Trophoblast cell (in vitro differentiated cells and primary cell): Measurements from ENCODE around the gene CELF1.

Experiments
- DNase-seq, 2 donors: peaks; one replicate each; pipeline ENCODE4 v3.0.0-alpha.2; 2016
- H2AFZ ChIP-seq: 2 replicates; pipeline ENCODE4 v1.6.1; 2013; ENCODE audit warnings: low read length, moderate library complexity, mild to moderate bottlenecking; ENCODE audit not compliant: insufficient read depth, poor library complexity
- H2AK5ac ChIP-seq: 2 replicates; pipeline ENCODE4 v1.6.1; 2013; ENCODE audit warnings: mild to moderate bottlenecking, low read length
- H2BK120ac ChIP-seq: 2 replicates; pipeline ENCODE4 v1.6.1; 2013; ENCODE audit warnings: low read length, mild to moderate bottlenecking, moderate library complexity; ENCODE audit not compliant: insufficient read depth, poor library complexity
- H2BK12ac ChIP-seq: 2 replicates; pipeline ENCODE4 v1.6.1; 2013; ENCODE audit warnings: mild to moderate bottlenecking, low read length, moderate library complexity
- H2BK5ac ChIP-seq: 2 replicates; pipeline ENCODE4 v1.6.1; 2013; ENCODE audit warnings: low read length, low read depth, moderate library complexity, mild to moderate bottlenecking; ENCODE audit not compliant: poor library complexity
- H3K14ac ChIP-seq: 2 replicates; pipeline ENCODE4 v1.6.1; 2013; ENCODE audit warnings: mild to moderate bottlenecking, low read length
- H3K18ac ChIP-seq: 2 replicates; pipeline ENCODE4 v1.6.1; 2013; ENCODE audit warnings: mild to moderate bottlenecking, low read length
- H3K23ac ChIP-seq: 2 replicates; pipeline ENCODE4 v1.6.1; 2013; ENCODE audit warnings: low read length
- H3K27ac ChIP-seq: 2 replicates; pipeline ENCODE4 v1.5.1; 2013; ENCODE audit warnings: low read depth, mild to moderate bottlenecking, inconsistent platforms, low read length, moderate library complexity
- H3K27me3 ChIP-seq: 2 replicates; pipeline ENCODE4 v1.6.1; 2013; ENCODE audit warnings: inconsistent platforms, mild to moderate bottlenecking, low read length, moderate library complexity; ENCODE audit not compliant: insufficient read depth
- H3K36me3 ChIP-seq, 2 experiments: 1 replicate in 1 of 2; 2 replicates in 1 of 2; pipeline ENCODE4 v1.6.1; 2013; ENCODE audit warnings: low read length in 2 of 2, mild to moderate bottlenecking in 2 of 2, moderate library complexity in 1 of 2; ENCODE audit not compliant: insufficient read depth in 2 of 2, control insufficient read depth in 1 of 2
- H3K4ac ChIP-seq: 2 replicates; pipeline ENCODE4 v1.6.1; 2013; ENCODE audit warnings: low read depth, mild to moderate bottlenecking, low read length, moderate library complexity
- H3K4me1 ChIP-seq, 2 experiments: 1 replicate in 1 of 2; 2 replicates in 1 of 2; pipeline ENCODE4 v1.6.1; 2013; ENCODE audit warnings: low read length in 2 of 2, mild to moderate bottlenecking in 2 of 2, moderate library complexity in 1 of 2; ENCODE audit not compliant: insufficient read depth in 2 of 2, control insufficient read depth in 1 of 2
- H3K4me2 ChIP-seq: 2 replicates; pipeline ENCODE4 v1.6.1; 2013; ENCODE audit warnings: inconsistent platforms, mild to moderate bottlenecking, low read length, moderate library complexity
- H3K4me3 ChIP-seq: 2 replicates; pipeline ENCODE4 v1.5.1; 2013; ENCODE audit warnings: mild to moderate bottlenecking, low read depth, low read length, inconsistent platforms
- H3K79me1 ChIP-seq: one replicate; pipeline ENCODE4 v1.6.1; 2013; ENCODE audit warnings: low read length
- H3K79me2 ChIP-seq: 2 replicates; pipeline ENCODE4 v1.6.1; 2013; ENCODE audit warnings: low read length, mild to moderate bottlenecking; ENCODE audit not compliant: control insufficient read depth, insufficient read depth, poor library complexity
- H3K9ac ChIP-seq: 2 replicates; pipeline ENCODE4 v1.6.1; 2013; ENCODE audit warnings: mild to moderate bottlenecking, low read length
- H3K9me3 ChIP-seq: 2 replicates; pipeline ENCODE4 v1.6.1; 2013; ENCODE audit warnings: low read depth, mild to moderate bottlenecking, control low read depth, inconsistent platforms, low read length; ENCODE audit not compliant: insufficient read depth
- H4K12ac ChIP-seq: 2 replicates; pipeline ENCODE4 v1.6.1; 2013; ENCODE audit warnings: low read depth, mild to moderate bottlenecking, low read length, moderate library complexity
- H4K8ac ChIP-seq: 2 replicates; pipeline ENCODE4 v1.6.1; 2013; ENCODE audit warnings: low read depth, mild to moderate bottlenecking, low read length, moderate library complexity
- H4K91ac ChIP-seq: one replicate; pipeline ENCODE4 v1.6.1; 2013; ENCODE audit warnings: low read depth, mild to moderate bottlenecking, low read length, moderate library complexity
- WGBS: extraction: QIAGEN DNeasy Blood & Tissue Kit; methylation state at CpG from one replicate; pipeline ENCODE4 v1.1.7; 2013; ENCODE audit warnings: missing lambda C conversion rate; ENCODE audit not compliant: insufficient read length, insufficient coverage; ENCODE audit errors: extremely low coverage; 5-methylcytosine and 5-hydroxymethylcytosine counted together

CELF1 gene

DNA sequence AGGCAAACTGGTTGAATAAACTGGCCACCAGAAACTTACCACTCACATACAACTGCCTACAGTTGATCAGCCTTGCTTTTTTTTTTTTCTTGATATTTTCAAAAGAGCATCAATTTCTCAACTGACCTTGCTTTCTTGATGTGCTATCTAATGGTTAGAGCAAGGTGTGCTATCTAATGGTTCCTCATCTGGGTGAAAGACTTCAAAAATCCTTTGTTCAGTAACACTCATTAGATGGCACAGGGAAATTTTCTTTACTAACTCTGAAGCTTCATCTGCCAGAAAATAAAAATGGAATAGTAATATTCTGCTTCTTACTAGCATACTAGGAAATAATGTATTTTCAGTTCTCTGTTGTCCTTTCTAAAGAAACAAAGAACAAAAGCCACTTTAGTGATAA, 52.8 kb downstream of the CELF1 start:
- no peak overlapping the region for H2AK5ac ChIP-seq
- H3K18ac ChIP-seq, result no peak overlapping the region
- peaks cover 8% of the 10 kb centered on the region for H3K79me2 ChIP-seq
- H3K4me2 ChIP-seq, result no peak overlapping the region
- no peaks in the 10 kb centered on the region for H3K27me3 ChIP-seq
- H2BK120ac ChIP-seq, result no peak overlapping the region
- no peaks in the 10 kb centered on the region for H3K9me3 ChIP-seq
- H3K27ac ChIP-seq, result no peak overlapping the region
- H3K36me3 ChIP-seq, result peaks cover 6% of the 10 kb centered on the region in 2 experiments
- no peak overlapping the region for H3K4ac ChIP-seq
- H4K8ac ChIP-seq, result no peak overlapping the region
- no peak for DNase-seq
- no peak overlapping the region for H3K14ac ChIP-seq
- H3K4me1 ChIP-seq, result peaks cover 0 to 4% of the 10 kb centered on the region in 2 experiments
- H2BK12ac ChIP-seq, result no peak overlapping the region
- no peak overlapping the region for H4K12ac ChIP-seq
- no peak overlapping the region for H4K91ac ChIP-seq
- no peaks in the 10 kb centered on the region for H3K79me1 ChIP-seq
- H3K23ac ChIP-seq, result no peak overlapping the region
- H3K4me3 ChIP-seq, result no peak overlapping the region
- no peak overlapping the region for H2BK5ac ChIP-seq
- no peak overlapping the region for H2AFZ ChIP-seq
- no peak overlapping the region for H3K9ac ChIP-seq

DNA sequence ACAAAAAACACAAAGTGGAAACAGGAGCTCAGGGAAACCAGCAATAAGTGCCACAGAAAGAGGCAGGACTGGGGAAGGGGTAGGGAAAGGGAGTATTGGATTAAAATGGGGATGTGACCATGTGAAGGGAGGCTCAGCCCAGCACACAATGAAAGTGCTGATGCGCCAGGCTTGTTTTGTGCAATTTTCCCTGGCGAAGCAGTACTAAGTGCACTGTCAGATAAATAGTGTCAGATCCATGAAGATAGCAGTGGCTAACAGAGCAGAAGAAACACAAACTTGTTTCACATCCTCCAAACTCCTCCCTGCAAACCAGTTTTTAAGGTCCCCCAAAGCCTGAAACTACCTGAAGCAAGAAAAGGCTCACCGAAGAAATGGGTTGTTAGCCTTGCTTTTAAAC, 53.3 kb downstream of the CELF1 start:
- Histone ChIP-seq H3K4me3 (no peak overlapping the region), H4K8ac (no peak overlapping the region), H3K27me3 (no peaks in the 10 kb centered on the region), H3K14ac (no peak overlapping the region), H2AK5ac (no peak overlapping the region), H3K23ac (no peak overlapping the region), H3K27ac (no peak overlapping the region), H4K91ac (no peak overlapping the region), H3K79me1 (no peaks in the 10 kb centered on the region), H3K4ac (peak overlapping the region; percentile 16), H3K36me3 (peaks cover 8% of the 10 kb centered on the region in 2 experiments), H3K4me1 (peaks cover 0 to 4% of the 10 kb centered on the region in 2 experiments), H3K18ac (no peak overlapping the region), H2BK5ac (no peak overlapping the region), H2AFZ (no peak overlapping the region), H3K9ac (no peak overlapping the region), H3K79me2 (peaks cover 10% of the 10 kb centered on the region), H4K12ac (no peak overlapping the region), H2BK12ac (no peak overlapping the region), H3K9me3 (no peaks in the 10 kb centered on the region), H3K4me2 (no peak overlapping the region), H2BK120ac (no peak overlapping the region)
- DNase-seq, result no peak
- WGBS, result no CpG with 5 or more reads among the region's 3 CpGs

GRCh38 chr11:47499161-47499560, 53.8 kb downstream of the CELF1 start:
- Histone ChIP-seq H3K9ac (no peak overlapping the region), H2BK12ac (no peak overlapping the region), H2AFZ (no peak overlapping the region), H3K36me3 (peaks cover 5 to 10% of the 10 kb centered on the region in 2 experiments), H3K14ac (no peak overlapping the region), H3K23ac (no peak overlapping the region), H3K27ac (no peak overlapping the region), H4K12ac (no peak overlapping the region), H3K79me2 (peaks cover 7% of the 10 kb centered on the region), H4K91ac (no peak overlapping the region), H3K27me3 (no peaks in the 10 kb centered on the region), H3K18ac (no peak overlapping the region), H3K4ac (no peak overlapping the region), H2AK5ac (no peak overlapping the region), H4K8ac (no peak overlapping the region), H3K4me3 (no peak overlapping the region), H3K9me3 (no peaks in the 10 kb centered on the region), H3K79me1 (no peaks in the 10 kb centered on the region), H2BK120ac (no peak overlapping the region), H2BK5ac (no peak overlapping the region), H3K4me1 (peaks cover 0 to 4% of the 10 kb centered on the region in 2 experiments), H3K4me2 (no peak overlapping the region)
- DNase-seq, result no peak
- no CpG with 5 or more reads among the region's 2 CpGs for WGBS

DNA sequence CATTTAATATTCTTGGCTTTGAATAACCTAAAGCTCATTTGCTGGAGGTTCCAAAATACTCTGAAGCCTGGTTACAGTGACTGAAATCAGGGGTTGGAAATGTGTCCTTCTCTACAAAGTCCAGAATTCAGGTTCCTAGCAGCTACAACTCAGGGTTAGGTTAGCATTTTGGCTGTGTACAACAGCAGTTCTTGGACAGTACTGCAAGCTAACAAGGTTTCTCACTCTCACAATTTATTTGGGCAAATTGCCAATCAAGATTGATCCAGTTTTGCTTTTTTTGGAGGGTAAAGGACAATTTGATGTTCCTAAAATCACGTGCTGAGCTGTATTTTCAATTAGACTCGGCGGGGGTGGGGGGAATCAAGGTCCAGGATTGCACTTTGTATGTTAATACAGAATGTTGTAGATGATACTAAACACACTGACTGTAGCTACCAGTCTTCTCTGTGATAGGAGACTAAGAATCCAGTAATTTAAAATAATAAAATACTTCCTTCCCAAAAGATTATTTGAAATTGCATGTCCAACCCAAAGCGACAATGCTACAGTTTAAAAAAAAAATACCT, 54.3 kb downstream of the CELF1 start:
- no peaks in the 10 kb centered on the region for H3K27me3 ChIP-seq
- H3K4me2 ChIP-seq, result no peak overlapping the region
- H2BK5ac ChIP-seq, result no peak overlapping the region
- H2AK5ac ChIP-seq, result no peak overlapping the region
- H3K9ac ChIP-seq, result no peak overlapping the region
- no peak overlapping the region for H2AFZ ChIP-seq
- peaks cover 5 to 10% of the 10 kb centered on the region in 2 experiments for H3K36me3 ChIP-seq
- H3K4ac ChIP-seq, result peak overlapping the region; percentile 55
- no peak overlapping the region for H3K18ac ChIP-seq
- peaks cover 5% of the 10 kb centered on the region for H3K79me2 ChIP-seq
- H4K91ac ChIP-seq, result no peak overlapping the region
- H3K4me3 ChIP-seq, result no peak overlapping the region
- H4K8ac ChIP-seq, result no peak overlapping the region
- DNase-seq, result no peak
- H3K27ac ChIP-seq, result no peak overlapping the region
- H3K9me3 ChIP-seq, result no peaks in the 10 kb centered on the region
- H3K23ac ChIP-seq, result no peak overlapping the region
- H4K12ac ChIP-seq, result no peak overlapping the region
- H2BK12ac ChIP-seq, result no peak overlapping the region
- no peaks in the 10 kb centered on the region for H3K79me1 ChIP-seq
- no CpG with 5 or more reads among the region's 4 CpGs for WGBS
- H3K4me1 ChIP-seq, result peaks cover 0 to 4% of the 10 kb centered on the region in 2 experiments
- H3K14ac ChIP-seq, result no peak overlapping the region
- H2BK120ac ChIP-seq, result no peak overlapping the region
